ENCODE data around the gene TMEM198. TPM values are rescaled to one million over a fixed set of nuclear protein-coding genes. Genes with fewer than 3 reads are reported as not detected.

TMEM198 gene
- total and polyA plus RNA-seq, 2 donors (not counting 1 experiment from before 2014, with no cell fraction given): 0.39 to 1.1 TPM

DNA sequence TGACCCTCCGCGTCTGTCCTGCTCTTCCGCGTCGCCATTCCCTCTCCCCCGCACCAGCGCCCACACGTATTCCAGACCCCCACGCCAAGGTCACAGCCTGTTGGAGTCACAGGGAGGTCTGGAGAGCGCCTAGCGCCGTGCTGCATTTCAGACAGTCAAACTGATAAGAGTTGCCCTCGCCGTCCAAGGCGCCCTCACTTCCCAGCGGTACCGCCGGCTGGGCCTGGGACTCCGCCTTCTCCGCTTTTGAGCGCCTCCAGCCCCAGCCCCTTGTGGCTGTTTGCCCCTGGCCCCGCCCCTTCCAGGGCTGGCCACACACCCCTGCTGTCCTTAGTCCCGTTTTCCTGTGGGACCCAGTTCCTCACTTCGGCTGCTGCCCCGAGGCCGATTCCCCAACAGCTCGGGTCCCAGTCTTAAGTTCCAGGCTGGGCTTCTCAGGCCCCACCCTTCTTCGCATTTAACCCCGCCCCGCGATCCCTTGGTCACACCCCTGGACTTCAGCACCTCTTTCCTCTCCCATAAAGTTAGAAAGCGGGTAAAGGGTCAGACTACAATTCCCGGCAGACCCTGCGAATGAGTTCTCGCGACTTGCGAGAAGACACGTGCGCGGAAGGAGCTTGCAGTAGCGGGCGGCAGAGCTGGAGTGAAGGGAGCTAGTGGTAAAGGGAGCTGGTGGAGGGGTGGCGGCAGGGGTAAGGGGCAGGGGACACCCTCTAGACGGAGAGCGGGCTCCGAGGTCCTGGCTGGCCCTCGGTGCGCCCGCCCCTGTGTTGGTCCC lies 45.4 kb upstream of the TMEM198 start, which contains the start of gene GMPPA:
GMPPA (plus strand) TSS at position 612 of the 778 bp plus-strand sequence. CDS start 1,085 bp downstream, outside the sequence.
- ChIA-PET CTCF (interaction anchor here (0.6 to 10.4 kb wide), 10 partner anchors 11 to 100 kb away, joined by 3 to 123 read pairs (median 4); partner anchors contain the start of genes ASIC4 and STK11IP), POLR2A (interaction anchor here (0.8 to 2.8 kb wide), 2 partner anchors 10 to 111 kb away, joined by 3 to 10 read pairs; partner anchors contain the start of gene DNPEP)
- ATAC-seq (ENCODE audit: low read depth): peak; percentile 96
- intact Hi-C loops (cut with micrococcal nuclease): loop anchor here (1.0 to 5.0 kb wide), 6 partner anchors 45 to 1226 kb away; partner anchors contain the start of genes AAMP, CHPF, CNOT9 and CNPPD1
- Mint-ChIP-seq H3K27ac (peak within 1 kb of the TSS; percentile 87), H3K4me3 (peak within 1 kb of the TSS; percentile 93), H3K9me3 (ENCODE audit: insufficient read depth) (no peaks in the 10 kb centered on the region), H3K4me1 (peaks cover 32% of the 10 kb centered on the region), H3K27me3 (peaks cover 33% of the 10 kb centered on the region)
- Histone ChIP-seq H3K9ac (ENCODE audit: low read length) (peak within 1 kb of the TSS; percentile 92), H3K4me1 (ENCODE audit: control insufficient read depth in 2 of 2, insufficient read depth in 2 of 2, low read length in 2 of 2) (peaks cover 38% of the 10 kb centered on the region in 2 donors), H3K9me3 (ENCODE audit: control extremely low read depth in 1 of 3, control insufficient read depth in 2 of 3, insufficient read depth in 1 of 3, low read length in 2 of 3) (peaks cover 0 to 21% (median 0%) of the 10 kb centered on the region in 3 donors), H3K36me3 (replicated peaks in 1 of 2; ENCODE audit: control extremely low read depth in 1 of 2, control insufficient read depth in 1 of 2, extremely low read depth in 1 of 2, insufficient read depth in 2 of 2, low read length in 1 of 2) (peaks cover 0 to 4% of the 10 kb centered on the region in 2 experiments), H3K27ac (ENCODE audit: low read length in 2 of 2) (peak within 1 kb of the TSS in 1 of 2 donors; percentile 84), H2AFZ (ENCODE audit: insufficient read depth, low read depth, low read length, poor library complexity, severe bottlenecking) (peak within 1 kb of the TSS; percentile 97), H3K4me2 (replicated peaks; ENCODE audit: low read depth, low read length, poor library complexity, severe bottlenecking) (peak within 1 kb of the TSS; percentile 98), H3K4me3 (ENCODE audit: control extremely low read depth in 1 of 5, extremely low read depth in 1 of 5, insufficient read depth in 1 of 5, low read depth in 2 of 5, low read length in 4 of 5) (peak within 1 kb of the TSS; percentile 65 to 90 (median 79)), H4K20me1 (ENCODE audit: control insufficient read depth, insufficient read depth, low read length, poor library complexity, severe bottlenecking) (no peaks in the 10 kb centered on the region), H3K79me2 (ENCODE audit: control insufficient read depth, insufficient read depth, low read length) (peaks cover 19% of the 10 kb centered on the region), H3K27me3 (replicated peaks in 1 of 4; ENCODE audit: control extremely low read depth in 1 of 4, control insufficient read depth in 3 of 4, insufficient read depth in 4 of 4, low read length in 3 of 4) (peaks cover 0 to 46% (median 23%) of the 10 kb centered on the region in 4 experiments)
- DNase-seq: peak; percentile 94
- WGBS (ENCODE audit: insufficient coverage): 1% methylated on average over 44 of the region's 49 CpGs
- TF ChIP-seq, protein P1, sequence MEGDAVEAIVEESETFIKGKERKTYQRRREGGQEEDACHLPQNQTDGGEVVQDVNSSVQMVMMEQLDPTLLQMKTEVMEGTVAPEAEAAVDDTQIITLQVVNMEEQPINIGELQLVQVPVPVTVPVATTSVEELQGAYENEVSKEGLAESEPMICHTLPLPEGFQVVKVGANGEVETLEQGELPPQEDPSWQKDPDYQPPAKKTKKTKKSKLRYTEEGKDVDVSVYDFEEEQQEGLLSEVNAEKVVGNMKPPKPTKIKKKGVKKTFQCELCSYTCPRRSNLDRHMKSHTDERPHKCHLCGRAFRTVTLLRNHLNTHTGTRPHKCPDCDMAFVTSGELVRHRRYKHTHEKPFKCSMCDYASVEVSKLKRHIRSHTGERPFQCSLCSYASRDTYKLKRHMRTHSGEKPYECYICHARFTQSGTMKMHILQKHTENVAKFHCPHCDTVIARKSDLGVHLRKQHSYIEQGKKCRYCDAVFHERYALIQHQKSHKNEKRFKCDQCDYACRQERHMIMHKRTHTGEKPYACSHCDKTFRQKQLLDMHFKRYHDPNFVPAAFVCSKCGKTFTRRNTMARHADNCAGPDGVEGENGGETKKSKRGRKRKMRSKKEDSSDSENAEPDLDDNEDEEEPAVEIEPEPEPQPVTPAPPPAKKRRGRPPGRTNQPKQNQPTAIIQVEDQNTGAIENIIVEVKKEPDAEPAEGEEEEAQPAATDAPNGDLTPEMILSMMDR (IDR thresholded peaks at IDR 0.05): no peak
- no peak for TF ChIP-seq EZH2 (IDR thresholded peaks at IDR 0.05; ENCODE audit: borderline replicate concordance, insufficient read depth, low read depth, low read length, poor library complexity, severe bottlenecking)

Measured in B cell (primary cell).